Heart left ventricle (tissue), 13 donors: ENCODE measurements around the gene PNCK.

Source experiments
- CTCF ChIP-seq, 12 donors: fragments of 200-600 bp; sonication (generic) in 4 of 12; IDR thresholded peaks; one replicate each; pipeline versions ENCODE4 v1.5.0 to v1.8.0; 2018 to 2022; ENCODE audit warnings: antibody characterized with exemption in 12 of 12, mild to moderate bottlenecking in 5 of 12
- POLR2A ChIP-seq, 2 donors: fragments of 450-650 bp; IDR thresholded peaks; one replicate each; pipeline ENCODE4 v1.6.1; 2017; ENCODE audit warnings: antibody characterized with exemption in 2 of 2, mild to moderate bottlenecking in 2 of 2, moderate library complexity in 2 of 2
- donor health status: ischemic (EF 13 %, LVEDD 7.1; RV severe dilation, severe dysfunction).
- donor health status: DM: no; HTN: yes; CAD: no.
- donor health status: DM: no; HTN: no; CAD: no.
- donor health status: ischemic (EF 25% LVEDD 6.9; RV normal size, moderate dysfunction).
- donor health status: ischemic (EF 25% LVEDD 5.7; RV mildly dilated, moderate dysfunction).
- donor health status: ischemic (EF 35%, LVEDD 5.7; RV mildly dilated, moderate dysfunction).
- donor health status: nonischemic (EF 11% LVEDD 7.7; RV severe dilation, severe dysfunction).
- donor health status: DM: yes; HTN: yes; CAD: no.
- donor health status: PGD.
- donor health status: ischemic (EF 29% LVEDD 5.4; RV normal size, mild dysfunction).
- donor health status: nonischemic (EF 23%, LVEDD 6.1; RV moderate dilation, normal function).

- no peak for TF ChIP-seq POLR2A (IDR thresholded peaks at IDR 0.05)
- peak in 1 of 12 donors; percentile 1 for TF ChIP-seq CTCF (IDR thresholded peaks at IDR 0.05)
Observed at GRCh38 chrX:153649915-153650782, 23.5 kb downstream of the PNCK start.
